GM21528 (cell line): ENCODE data around the gene ANKRD20A1.
"Not testable (repeated sequence)": the region's sequence is repeated elsewhere in the genome, so short reads cannot be mapped to it uniquely, and the experiment has no call there.

Source experiments
- ATAC-seq: cut with Tn5 transposase; IDR thresholded peaks from one replicate; pipeline ENCODE4 v1.9.1; 2021; ENCODE audit warnings: mild to moderate bottlenecking, moderate library complexity; ENCODE audit not compliant: unreplicated experiment, low FRiP score

ANKRD20A1 gene

GRCh38 chr9:67858871-67859270 is at the start of gene ANKRD20A1:
ANKRD20A1 (plus strand) TSS chr9:67858931; CDS start chr9:67859427, 496 bp downstream.
- ATAC-seq = not testable (repeated sequence)

- ATAC-seq = not testable (repeated sequence)
These were observed 26.6 kb upstream of the ANKRD20A1 start for GRCh38 chr9:67832088-67832487.
